GM06990 (cell line): Measurements from ENCODE around the gene H2BK1.

Experiments used
- DNase-seq: peaks from one replicate; pipeline ENCODE4 v3.0.0-alpha.2; 2011; ENCODE audit not compliant: insufficient read length; ENCODE audit errors: extremely low read depth
- H3K27me3 ChIP-seq: replicated peaks from 2 replicates; pipeline ENCODE4 v1.6.0; 2011; ENCODE audit warnings: low read length; ENCODE audit not compliant: control insufficient read depth, insufficient read depth
- H3K36me3 ChIP-seq: 2 replicates; pipeline ENCODE4 v1.5.1; 2011; ENCODE audit warnings: low read length; ENCODE audit not compliant: control insufficient read depth, insufficient read depth
- H3K4me3 ChIP-seq: replicated peaks from 2 replicates; pipeline ENCODE4 v1.5.1; 2011; ENCODE audit warnings: low read depth, mild to moderate bottlenecking, control low read depth, low read length
- TF ChIP-seq, protein P1 (sequence below): IDR thresholded peaks from 2 replicates; pipeline ENCODE4 v1.5.1; 2011; ENCODE audit warnings: low read length, control low read depth, mild to moderate bottlenecking, inconsistent platforms; ENCODE audit not compliant: insufficient read depth, poor library complexity, severe bottlenecking

The H2BK1 gene

GRCh38 chr7:151178831-151179230 lies 31.5 kb downstream of the H2BK1 start:
- TF ChIP-seq, protein P1, sequence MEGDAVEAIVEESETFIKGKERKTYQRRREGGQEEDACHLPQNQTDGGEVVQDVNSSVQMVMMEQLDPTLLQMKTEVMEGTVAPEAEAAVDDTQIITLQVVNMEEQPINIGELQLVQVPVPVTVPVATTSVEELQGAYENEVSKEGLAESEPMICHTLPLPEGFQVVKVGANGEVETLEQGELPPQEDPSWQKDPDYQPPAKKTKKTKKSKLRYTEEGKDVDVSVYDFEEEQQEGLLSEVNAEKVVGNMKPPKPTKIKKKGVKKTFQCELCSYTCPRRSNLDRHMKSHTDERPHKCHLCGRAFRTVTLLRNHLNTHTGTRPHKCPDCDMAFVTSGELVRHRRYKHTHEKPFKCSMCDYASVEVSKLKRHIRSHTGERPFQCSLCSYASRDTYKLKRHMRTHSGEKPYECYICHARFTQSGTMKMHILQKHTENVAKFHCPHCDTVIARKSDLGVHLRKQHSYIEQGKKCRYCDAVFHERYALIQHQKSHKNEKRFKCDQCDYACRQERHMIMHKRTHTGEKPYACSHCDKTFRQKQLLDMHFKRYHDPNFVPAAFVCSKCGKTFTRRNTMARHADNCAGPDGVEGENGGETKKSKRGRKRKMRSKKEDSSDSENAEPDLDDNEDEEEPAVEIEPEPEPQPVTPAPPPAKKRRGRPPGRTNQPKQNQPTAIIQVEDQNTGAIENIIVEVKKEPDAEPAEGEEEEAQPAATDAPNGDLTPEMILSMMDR: no peak
- H3K27me3 ChIP-seq: peaks cover 1% of the 10 kb centered on the region
- DNase-seq: no peak
- H3K36me3 ChIP-seq: no peaks in the 10 kb centered on the region
- H3K4me3 ChIP-seq: no peak overlapping the region

GRCh38 chr7:151178236-151178635 lies 32.1 kb downstream of the H2BK1 start:
- no peaks in the 10 kb centered on the region for H3K36me3 ChIP-seq
- H3K27me3 ChIP-seq: peaks cover 1% of the 10 kb centered on the region
- TF ChIP-seq, protein P1: no peak
- no peak overlapping the region for H3K4me3 ChIP-seq
- no peak for DNase-seq

- no peak overlapping the region for H3K4me3 ChIP-seq
- H3K27me3 ChIP-seq: peaks cover 1% of the 10 kb centered on the region; the same call in 1 of the 2 replicates
- no peak for DNase-seq
- no peaks in the 10 kb centered on the region for H3K36me3 ChIP-seq
- TF ChIP-seq, protein P1: no peak
Measured at GRCh38 chr7:151177310-151177709, 33.0 kb downstream of the H2BK1 start.

GRCh38 chr7:151176401-151176800 lies 33.9 kb downstream of the H2BK1 start:
- TF ChIP-seq, protein P1: no peak
- Histone ChIP-seq H3K36me3 (no peaks in the 10 kb centered on the region), H3K4me3 (no peak overlapping the region), H3K27me3 (peaks cover 1% of the 10 kb centered on the region; the same call in 1 of the 2 replicates)
- DNase-seq: no peak

DNA sequence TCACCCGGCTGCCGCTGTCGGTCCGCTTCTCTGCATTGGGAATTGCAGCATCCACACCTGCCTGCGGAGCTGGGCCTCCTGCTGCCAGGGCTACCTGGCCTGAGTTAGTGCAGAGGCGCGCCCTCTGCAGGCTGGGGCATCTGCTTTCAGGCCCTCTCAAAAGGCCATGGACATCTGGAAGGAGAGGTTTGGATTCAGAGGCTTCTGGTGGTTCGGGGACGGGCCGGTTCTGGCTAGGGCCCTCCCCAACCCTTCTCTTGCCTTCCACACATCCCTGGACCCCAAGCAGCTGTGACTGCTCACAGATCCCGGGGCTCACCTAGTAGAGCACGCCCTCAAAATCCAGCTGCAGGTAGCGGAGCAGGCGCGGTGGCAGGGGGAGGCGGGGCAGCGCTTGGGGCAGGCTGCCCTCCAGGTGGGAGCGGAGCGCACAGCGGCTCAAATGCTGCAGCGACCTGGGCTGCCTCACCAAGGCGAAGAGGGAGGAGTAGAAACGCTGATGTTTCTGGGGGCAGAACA lies 34.4 kb downstream of the H2BK1 start:
- no peak for DNase-seq
- TF ChIP-seq, protein P1: peak; percentile 4
- Histone ChIP-seq H3K27me3 (peaks cover 1% of the 10 kb centered on the region; the same call in 1 of the 2 replicates), H3K36me3 (no peaks in the 10 kb centered on the region), H3K4me3 (no peak overlapping the region)
